Panc1 (cell line): ENCODE results near the gene ELP5.

ENCODE experiments used
- POLR2AphosphoS5 ChIP-seq: IDR thresholded peaks from 2 replicates; pipeline ENCODE4 v1.6.1; 2012; ENCODE audit warnings: mild to moderate bottlenecking, low read depth, low read length, moderate library complexity
- SIN3A ChIP-seq: IDR thresholded peaks from 2 replicates; pipeline ENCODE4 v1.6.1; 2012; ENCODE audit warnings: low read depth, mild to moderate bottlenecking, low read length, moderate library complexity, borderline replicate concordance; ENCODE audit not compliant: insufficient read depth
- TCF7L2 ChIP-seq: IDR thresholded peaks from 2 replicates; pipeline ENCODE4 v1.6.1; 2011; ENCODE audit warnings: mild to moderate bottlenecking, low read depth, low read length, inconsistent platforms
- TF ChIP-seq, protein P1 (sequence below): fragments of 450-650 bp; IDR thresholded peaks from 2 replicates; pipeline ENCODE4 v1.5.1; 2017; ENCODE audit warnings: mild to moderate bottlenecking
- TF ChIP-seq, protein P2 (sequence below), 2 experiments: IDR thresholded peaks; 2 replicates each; pipeline ENCODE4 v1.6.1; 2011 to 2012; ENCODE audit warnings: low read depth in 2 of 2, control low read depth in 1 of 2, low read length in 1 of 2, mild to moderate bottlenecking in 1 of 2, moderate library complexity in 1 of 2; ENCODE audit not compliant: insufficient read depth in 1 of 2

DNA sequence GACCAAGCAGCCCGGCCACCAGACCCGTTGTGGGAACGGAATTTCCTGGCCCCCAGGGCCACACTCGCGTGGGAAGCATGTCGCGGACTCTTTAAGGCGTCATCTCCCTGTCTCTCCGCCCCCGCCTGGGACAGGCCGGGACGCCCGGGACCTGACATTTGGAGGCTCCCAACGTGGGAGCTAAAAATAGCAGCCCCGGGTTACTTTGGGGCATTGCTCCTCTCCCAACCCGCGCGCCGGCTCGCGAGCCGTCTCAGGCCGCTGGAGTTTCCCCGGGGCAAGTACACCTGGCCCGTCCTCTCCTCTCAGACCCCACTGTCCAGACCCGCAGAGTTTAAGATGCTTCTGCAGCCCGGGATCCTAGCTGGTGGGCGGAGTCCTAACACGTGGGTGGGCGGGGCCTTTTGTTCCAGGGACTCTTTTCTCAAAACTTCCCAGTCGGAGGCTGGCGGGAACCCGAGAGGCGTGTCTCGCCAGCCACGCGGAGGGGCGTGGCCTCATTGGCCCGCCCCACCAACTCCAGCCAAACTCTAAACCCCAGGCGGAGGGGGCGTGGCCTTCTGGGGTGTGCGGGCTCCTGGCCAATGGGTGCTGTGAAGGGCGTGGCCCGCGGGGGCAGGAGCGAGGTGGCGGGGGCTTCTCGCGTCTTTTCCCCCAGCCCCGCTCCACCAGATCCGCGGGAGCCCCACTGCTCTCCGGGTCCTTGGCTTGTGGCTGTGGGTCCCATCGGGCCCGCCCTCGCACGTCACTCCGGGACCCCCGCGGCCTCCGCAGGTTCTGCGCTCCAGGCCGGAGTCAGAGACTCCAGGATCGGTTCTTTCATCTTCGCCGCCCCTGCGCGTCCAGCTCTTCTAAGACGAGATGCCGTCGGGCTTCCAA lies 29.3 kb downstream of the ELP5 start, which contains the start of gene SLC2A4:
- TF ChIP-seq, protein P1, sequence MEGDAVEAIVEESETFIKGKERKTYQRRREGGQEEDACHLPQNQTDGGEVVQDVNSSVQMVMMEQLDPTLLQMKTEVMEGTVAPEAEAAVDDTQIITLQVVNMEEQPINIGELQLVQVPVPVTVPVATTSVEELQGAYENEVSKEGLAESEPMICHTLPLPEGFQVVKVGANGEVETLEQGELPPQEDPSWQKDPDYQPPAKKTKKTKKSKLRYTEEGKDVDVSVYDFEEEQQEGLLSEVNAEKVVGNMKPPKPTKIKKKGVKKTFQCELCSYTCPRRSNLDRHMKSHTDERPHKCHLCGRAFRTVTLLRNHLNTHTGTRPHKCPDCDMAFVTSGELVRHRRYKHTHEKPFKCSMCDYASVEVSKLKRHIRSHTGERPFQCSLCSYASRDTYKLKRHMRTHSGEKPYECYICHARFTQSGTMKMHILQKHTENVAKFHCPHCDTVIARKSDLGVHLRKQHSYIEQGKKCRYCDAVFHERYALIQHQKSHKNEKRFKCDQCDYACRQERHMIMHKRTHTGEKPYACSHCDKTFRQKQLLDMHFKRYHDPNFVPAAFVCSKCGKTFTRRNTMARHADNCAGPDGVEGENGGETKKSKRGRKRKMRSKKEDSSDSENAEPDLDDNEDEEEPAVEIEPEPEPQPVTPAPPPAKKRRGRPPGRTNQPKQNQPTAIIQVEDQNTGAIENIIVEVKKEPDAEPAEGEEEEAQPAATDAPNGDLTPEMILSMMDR, result no peak
- TF ChIP-seq POLR2AphosphoS5, result no peak
- TF ChIP-seq, protein P2, sequence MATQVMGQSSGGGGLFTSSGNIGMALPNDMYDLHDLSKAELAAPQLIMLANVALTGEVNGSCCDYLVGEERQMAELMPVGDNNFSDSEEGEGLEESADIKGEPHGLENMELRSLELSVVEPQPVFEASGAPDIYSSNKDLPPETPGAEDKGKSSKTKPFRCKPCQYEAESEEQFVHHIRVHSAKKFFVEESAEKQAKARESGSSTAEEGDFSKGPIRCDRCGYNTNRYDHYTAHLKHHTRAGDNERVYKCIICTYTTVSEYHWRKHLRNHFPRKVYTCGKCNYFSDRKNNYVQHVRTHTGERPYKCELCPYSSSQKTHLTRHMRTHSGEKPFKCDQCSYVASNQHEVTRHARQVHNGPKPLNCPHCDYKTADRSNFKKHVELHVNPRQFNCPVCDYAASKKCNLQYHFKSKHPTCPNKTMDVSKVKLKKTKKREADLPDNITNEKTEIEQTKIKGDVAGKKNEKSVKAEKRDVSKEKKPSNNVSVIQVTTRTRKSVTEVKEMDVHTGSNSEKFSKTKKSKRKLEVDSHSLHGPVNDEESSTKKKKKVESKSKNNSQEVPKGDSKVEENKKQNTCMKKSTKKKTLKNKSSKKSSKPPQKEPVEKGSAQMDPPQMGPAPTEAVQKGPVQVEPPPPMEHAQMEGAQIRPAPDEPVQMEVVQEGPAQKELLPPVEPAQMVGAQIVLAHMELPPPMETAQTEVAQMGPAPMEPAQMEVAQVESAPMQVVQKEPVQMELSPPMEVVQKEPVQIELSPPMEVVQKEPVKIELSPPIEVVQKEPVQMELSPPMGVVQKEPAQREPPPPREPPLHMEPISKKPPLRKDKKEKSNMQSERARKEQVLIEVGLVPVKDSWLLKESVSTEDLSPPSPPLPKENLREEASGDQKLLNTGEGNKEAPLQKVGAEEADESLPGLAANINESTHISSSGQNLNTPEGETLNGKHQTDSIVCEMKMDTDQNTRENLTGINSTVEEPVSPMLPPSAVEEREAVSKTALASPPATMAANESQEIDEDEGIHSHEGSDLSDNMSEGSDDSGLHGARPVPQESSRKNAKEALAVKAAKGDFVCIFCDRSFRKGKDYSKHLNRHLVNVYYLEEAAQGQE (IDR thresholded peaks at IDR 0.05; ENCODE audit: insufficient read depth in 1 of 2, low read depth in 2 of 2, low read length in 1 of 2), result no peak
- TF ChIP-seq TCF7L2, result peak; percentile 80; the same call in 1 of the 2 replicates
- 0 out of 2 replicates have a peak, but pooled peaks have one; percentile 50 for TF ChIP-seq SIN3A
